Progenitor cell of endocrine pancreas (in vitro differentiated cells): ENCODE results near the gene SFSWAP. TPM values are rescaled to one million over a fixed set of nuclear protein-coding genes. Genes with fewer than 3 reads are reported as not detected.

Experiments
- DNase-seq: peaks from one replicate; pipeline ENCODE4 v3.0.0; 2021; ENCODE audit warnings: low spot score; ENCODE audit not compliant: unreplicated experiment
- H3K27ac Mint-ChIP-seq: 2 replicates; pipeline ENCODE4 v1.8.0; 2021; ENCODE audit warnings: mild to moderate bottlenecking, moderate library complexity, mixed read lengths
- H3K27me3 Mint-ChIP-seq: 2 replicates; pipeline ENCODE4 v1.8.0; 2021; ENCODE audit warnings: mixed read lengths
- H3K36me3 Mint-ChIP-seq: 2 replicates; pipeline ENCODE4 v1.8.0; 2022; ENCODE audit warnings: mixed read lengths; ENCODE audit not compliant: insufficient read depth
- H3K4me1 Mint-ChIP-seq: 2 replicates; pipeline ENCODE4 v1.8.0; 2021; ENCODE audit warnings: low read depth, mixed read lengths
- H3K4me3 Mint-ChIP-seq: 2 replicates; pipeline ENCODE4 v1.8.0; 2021; ENCODE audit warnings: low read depth, mild to moderate bottlenecking, moderate library complexity, mixed read lengths
- H3K9me3 Mint-ChIP-seq: 2 replicates; pipeline ENCODE4 v1.8.0; 2021; ENCODE audit warnings: low read depth, mixed read lengths
- total RNA-seq: library from RNA; stranded (reverse); gene quantifications from 2 replicates; pipeline ENCODE4 v1.2.1, GENCODE V29; 2021
- TF ChIP-seq, protein P1 (sequence below): fragments of 200-600 bp; sonication (generic); IDR thresholded peaks from one replicate; pipeline ENCODE4 v1.5.0; 2021; ENCODE audit warnings: antibody characterized with exemption, mild to moderate bottlenecking; ENCODE audit not compliant: unreplicated experiment

SFSWAP gene
- total RNA-seq, 1 donor from 2014 or later: 62.1 TPM

DNA sequence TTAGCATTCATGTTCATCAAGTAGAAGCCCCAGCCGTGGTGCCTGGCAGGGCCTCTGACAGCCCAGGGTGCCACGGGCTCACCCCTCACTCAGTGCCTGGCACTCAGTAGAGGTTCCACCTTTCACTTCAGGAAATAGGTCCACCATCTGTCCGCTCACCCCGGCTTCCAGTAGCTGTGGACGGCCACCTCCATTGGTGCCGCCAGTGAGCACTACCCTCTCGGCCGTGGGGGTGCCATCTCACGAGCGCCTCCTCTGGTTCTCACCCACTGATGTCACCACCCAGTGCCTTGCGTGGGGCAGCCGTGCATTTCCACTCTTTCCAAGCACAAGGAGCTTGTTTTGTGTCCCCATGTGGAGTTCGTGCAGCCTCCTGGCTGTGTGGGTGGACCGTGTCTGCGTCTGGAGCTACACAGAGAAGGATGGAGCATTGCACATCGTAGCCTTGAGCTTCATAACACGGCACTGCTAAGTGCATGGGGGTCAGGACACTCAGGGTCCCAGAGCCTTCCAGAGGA, 76.3 kb downstream of the SFSWAP start:
- no peaks in the 10 kb centered on the region for H3K27me3 Mint-ChIP-seq
- TF ChIP-seq, protein P1, sequence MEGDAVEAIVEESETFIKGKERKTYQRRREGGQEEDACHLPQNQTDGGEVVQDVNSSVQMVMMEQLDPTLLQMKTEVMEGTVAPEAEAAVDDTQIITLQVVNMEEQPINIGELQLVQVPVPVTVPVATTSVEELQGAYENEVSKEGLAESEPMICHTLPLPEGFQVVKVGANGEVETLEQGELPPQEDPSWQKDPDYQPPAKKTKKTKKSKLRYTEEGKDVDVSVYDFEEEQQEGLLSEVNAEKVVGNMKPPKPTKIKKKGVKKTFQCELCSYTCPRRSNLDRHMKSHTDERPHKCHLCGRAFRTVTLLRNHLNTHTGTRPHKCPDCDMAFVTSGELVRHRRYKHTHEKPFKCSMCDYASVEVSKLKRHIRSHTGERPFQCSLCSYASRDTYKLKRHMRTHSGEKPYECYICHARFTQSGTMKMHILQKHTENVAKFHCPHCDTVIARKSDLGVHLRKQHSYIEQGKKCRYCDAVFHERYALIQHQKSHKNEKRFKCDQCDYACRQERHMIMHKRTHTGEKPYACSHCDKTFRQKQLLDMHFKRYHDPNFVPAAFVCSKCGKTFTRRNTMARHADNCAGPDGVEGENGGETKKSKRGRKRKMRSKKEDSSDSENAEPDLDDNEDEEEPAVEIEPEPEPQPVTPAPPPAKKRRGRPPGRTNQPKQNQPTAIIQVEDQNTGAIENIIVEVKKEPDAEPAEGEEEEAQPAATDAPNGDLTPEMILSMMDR: no peak
- peaks cover 20% of the 10 kb centered on the region for H3K36me3 Mint-ChIP-seq
- DNase-seq: no peak
- H3K4me3 Mint-ChIP-seq: no peak overlapping the region
- no peaks in the 10 kb centered on the region for H3K9me3 Mint-ChIP-seq
- H3K4me1 Mint-ChIP-seq: no peaks in the 10 kb centered on the region
- no peak overlapping the region for H3K27ac Mint-ChIP-seq

GRCh38 chr12:131788070-131788469, 77.2 kb downstream of the SFSWAP start:
- no peak for DNase-seq
- Mint-ChIP-seq H3K36me3 (peaks cover 21% of the 10 kb centered on the region), H3K27ac (no peak overlapping the region), H3K4me1 (no peaks in the 10 kb centered on the region), H3K27me3 (no peaks in the 10 kb centered on the region), H3K4me3 (no peak overlapping the region), H3K9me3 (no peaks in the 10 kb centered on the region)
- TF ChIP-seq, protein P1: no peak

DNA sequence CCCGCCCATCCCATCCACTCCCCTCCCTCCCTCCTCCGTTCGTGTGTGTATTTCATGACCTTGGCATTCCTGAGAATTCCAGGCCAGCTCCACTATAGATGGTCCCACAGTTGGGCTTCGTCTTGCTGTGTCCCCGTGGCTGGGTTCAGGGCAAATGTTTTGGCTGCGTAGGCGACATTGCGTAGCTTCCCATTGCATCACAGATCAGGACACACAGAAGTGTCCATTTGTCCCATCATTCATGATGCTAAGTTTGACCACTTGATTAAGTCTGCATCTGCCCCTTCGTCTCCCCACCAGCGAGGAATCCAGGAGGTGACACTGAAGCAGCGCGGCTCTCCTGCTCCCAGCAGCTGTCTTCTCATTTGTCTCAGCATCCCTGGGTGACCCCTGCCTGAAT, 78.7 kb downstream of the SFSWAP start:
- Mint-ChIP-seq H3K36me3 (peaks cover 21% of the 10 kb centered on the region), H3K27ac (no peak overlapping the region), H3K27me3 (no peaks in the 10 kb centered on the region), H3K4me3 (no peak overlapping the region), H3K4me1 (no peaks in the 10 kb centered on the region), H3K9me3 (no peaks in the 10 kb centered on the region)
- TF ChIP-seq, protein P1: no peak
- no peak for DNase-seq

DNA sequence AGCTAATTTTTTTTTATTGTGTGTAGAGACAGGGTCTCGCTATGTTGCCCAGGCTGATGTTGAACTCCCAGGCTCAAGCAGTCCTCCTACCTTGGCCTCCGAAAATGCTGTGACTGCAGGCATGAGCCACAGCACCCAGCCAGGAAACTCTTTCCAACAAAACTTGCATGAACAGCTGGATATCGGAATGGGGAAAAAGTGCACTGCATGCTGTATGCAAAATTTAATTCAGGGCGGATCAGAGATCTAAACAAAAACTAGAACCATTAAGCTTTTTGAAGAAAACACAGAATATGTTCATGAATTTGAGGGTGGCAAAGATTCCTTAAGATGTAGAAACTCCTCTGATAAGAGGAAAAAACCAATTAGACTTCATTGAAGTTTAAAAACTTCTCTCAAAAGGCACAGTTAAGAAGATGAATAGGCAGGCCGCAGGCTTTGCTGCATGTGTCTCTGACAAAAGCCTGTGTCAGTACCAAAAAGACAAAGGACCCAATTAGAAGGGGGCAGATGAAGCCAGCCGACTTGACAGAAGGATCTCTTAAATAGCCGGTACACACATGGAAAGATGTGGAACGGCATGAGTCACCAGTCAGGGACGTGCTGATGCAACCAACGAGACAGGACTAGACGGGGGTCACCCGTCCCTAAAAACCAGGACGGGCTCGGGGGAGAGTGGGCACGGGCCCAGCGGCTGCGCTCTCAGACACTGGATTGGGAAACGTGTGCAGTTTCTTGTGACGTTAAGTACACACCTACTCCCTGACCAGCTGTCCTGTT, 82.5 kb downstream of the SFSWAP start:
- Mint-ChIP-seq H3K27me3 (no peaks in the 10 kb centered on the region), H3K27ac (peak overlapping the region; percentile 2), H3K9me3 (no peaks in the 10 kb centered on the region), H3K36me3 (peaks cover 27% of the 10 kb centered on the region), H3K4me3 (no peak overlapping the region), H3K4me1 (peaks cover 4% of the 10 kb centered on the region)
- no peak for DNase-seq
- TF ChIP-seq, protein P1: no peak

DNA sequence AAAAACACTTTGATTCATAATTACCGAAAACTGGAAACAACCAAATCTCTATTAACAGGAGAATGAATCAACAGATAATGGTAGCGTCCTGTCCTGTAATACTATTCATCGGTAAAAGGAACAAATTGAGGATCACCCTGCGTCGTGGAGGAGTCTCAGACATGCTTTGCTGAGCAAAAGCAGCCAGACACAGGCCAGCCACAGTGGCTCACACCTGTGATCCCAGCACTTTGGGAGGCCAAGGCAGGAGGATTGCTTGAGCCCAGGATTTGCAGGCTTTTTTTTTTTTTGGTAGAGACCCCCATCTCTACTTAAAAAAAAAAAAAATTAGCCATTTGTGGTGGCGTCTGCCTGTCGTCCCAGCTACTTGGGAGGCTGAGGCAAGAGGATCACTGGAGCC, 83.2 kb downstream of the SFSWAP start:
- TF ChIP-seq, protein P1: no peak
- Mint-ChIP-seq H3K9me3 (no peaks in the 10 kb centered on the region), H3K36me3 (peaks cover 30% of the 10 kb centered on the region), H3K4me1 (peaks cover 4% of the 10 kb centered on the region), H3K27me3 (no peaks in the 10 kb centered on the region), H3K4me3 (no peak overlapping the region), H3K27ac (no peak overlapping the region)
- no peak for DNase-seq
